Upper lobe of right lung (tissue), 1 donor: Measurements from ENCODE around the gene NNMT. TPM values are rescaled to one million over a fixed set of nuclear protein-coding genes. Genes with fewer than 3 reads are reported as not detected.
A peak's percentile ranks its signal among the peaks of the same experiment; 100 is the strongest.

ENCODE experiments used
- ATAC-seq: fragments of 200-7000 bp; cut with Tn5 transposase; one replicate; pipeline ENCODE4 v1.9.1; 2020; ENCODE audit warnings: mild to moderate bottlenecking, moderate library complexity
- DNase-seq: peaks from one replicate; pipeline ENCODE4 v3.0.0-alpha.2; 2020
- H3K27ac ChIP-seq: fragments of 200-600 bp; one replicate; pipeline ENCODE4 v1.8.0; 2022
- H3K27me3 ChIP-seq: fragments of 200-600 bp; one replicate; pipeline ENCODE4 v1.8.0; 2022; ENCODE audit warnings: mild to moderate bottlenecking
- H3K36me3 ChIP-seq: fragments of 200-600 bp; one replicate; pipeline ENCODE4 v1.8.0; 2022
- H3K4me1 ChIP-seq: fragments of 200-600 bp; one replicate; pipeline ENCODE4 v1.8.0; 2022
- H3K4me3 ChIP-seq: fragments of 200-600 bp; one replicate; pipeline ENCODE4 v1.8.0; 2022; ENCODE audit warnings: mild to moderate bottlenecking
- H3K9me3 ChIP-seq: fragments of 200-600 bp; one replicate; pipeline ENCODE4 v1.8.0; 2022
- intact Hi-C: fragments of 100-400 bp; cut with DNase I; formaldehyde crosslinking; loops from one replicate; pipeline ENCODE4 v1.11.0; 2022
- total RNA-seq: library from RNA; stranded (reverse); fragmentation: NEBNext Ultra II Directional; extraction: Animal tissue kit (Norgen Biotek cat#: 25700); gene quantifications from one replicate; pipeline ENCODE4 v1.2.1, GENCODE V29; 2021
- TF ChIP-seq, protein P1 (sequence below): fragments of 200-600 bp; IDR thresholded peaks from one replicate; pipeline ENCODE4 v1.8.0; 2022; ENCODE audit warnings: antibody characterized with exemption
- donor health status: DM: no; HTN: yes; CAD: no; lungs with severe emphysema.

Gene NNMT
- total RNA-seq, 1 donor from 2014 or later: 349 TPM

DNA sequence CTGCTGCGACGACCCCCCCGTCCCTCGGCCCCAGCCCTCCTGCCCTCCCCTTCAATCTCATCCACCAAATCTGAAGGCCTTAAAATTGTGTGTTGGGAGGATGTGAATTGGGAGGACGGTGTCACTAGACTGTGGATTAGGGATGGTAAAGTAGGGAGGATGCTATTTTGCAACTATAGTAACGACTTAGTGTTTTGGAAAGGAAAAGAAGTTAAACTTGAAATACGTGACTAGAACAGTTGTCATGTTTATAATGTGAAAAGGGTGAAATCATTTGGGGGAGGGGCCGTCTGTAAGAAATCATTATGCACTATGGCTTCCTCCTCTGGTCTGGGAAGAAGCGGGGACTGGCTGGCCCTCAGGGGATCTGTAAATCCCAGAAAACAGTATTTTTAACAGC, 43.4 kb upstream of the NNMT start:
- H3K36me3 ChIP-seq: peaks cover 68% of the 10 kb centered on the region
- no peak for ATAC-seq
- no peaks in the 10 kb centered on the region for H3K27me3 ChIP-seq
- TF ChIP-seq, protein P1, sequence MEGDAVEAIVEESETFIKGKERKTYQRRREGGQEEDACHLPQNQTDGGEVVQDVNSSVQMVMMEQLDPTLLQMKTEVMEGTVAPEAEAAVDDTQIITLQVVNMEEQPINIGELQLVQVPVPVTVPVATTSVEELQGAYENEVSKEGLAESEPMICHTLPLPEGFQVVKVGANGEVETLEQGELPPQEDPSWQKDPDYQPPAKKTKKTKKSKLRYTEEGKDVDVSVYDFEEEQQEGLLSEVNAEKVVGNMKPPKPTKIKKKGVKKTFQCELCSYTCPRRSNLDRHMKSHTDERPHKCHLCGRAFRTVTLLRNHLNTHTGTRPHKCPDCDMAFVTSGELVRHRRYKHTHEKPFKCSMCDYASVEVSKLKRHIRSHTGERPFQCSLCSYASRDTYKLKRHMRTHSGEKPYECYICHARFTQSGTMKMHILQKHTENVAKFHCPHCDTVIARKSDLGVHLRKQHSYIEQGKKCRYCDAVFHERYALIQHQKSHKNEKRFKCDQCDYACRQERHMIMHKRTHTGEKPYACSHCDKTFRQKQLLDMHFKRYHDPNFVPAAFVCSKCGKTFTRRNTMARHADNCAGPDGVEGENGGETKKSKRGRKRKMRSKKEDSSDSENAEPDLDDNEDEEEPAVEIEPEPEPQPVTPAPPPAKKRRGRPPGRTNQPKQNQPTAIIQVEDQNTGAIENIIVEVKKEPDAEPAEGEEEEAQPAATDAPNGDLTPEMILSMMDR: no peak
- intact Hi-C loops: loop anchor here (10.0 kb wide), 2 partner anchors 48 to 188 kb away; no protein-coding TSS in a partner anchor
- no peak overlapping the region for H3K4me3 ChIP-seq
- no peaks in the 10 kb centered on the region for H3K9me3 ChIP-seq
- H3K4me1 ChIP-seq: peaks cover 10% of the 10 kb centered on the region
- no peak overlapping the region for H3K27ac ChIP-seq
- no peak for DNase-seq

DNA sequence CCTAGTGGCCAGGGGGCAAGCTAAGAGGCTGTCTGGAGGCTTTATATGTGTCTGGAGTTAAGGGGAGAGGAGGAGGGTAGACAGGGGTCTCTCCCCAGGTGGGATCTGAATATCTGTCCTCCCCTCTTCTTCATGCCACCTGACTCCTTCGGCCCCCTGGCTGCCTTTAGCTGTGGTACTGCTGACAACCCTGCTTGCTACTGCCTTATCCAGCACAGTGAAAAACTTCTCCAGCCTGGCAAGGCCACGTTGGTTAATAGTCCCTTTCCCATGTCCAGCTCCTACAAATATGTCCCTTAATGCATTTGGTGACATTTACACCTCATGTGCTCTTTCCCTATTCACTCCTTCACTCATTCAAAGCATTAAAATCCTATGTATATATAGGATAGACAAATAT, 42.4 kb upstream of the NNMT start:
- DNase-seq (no peak), ATAC-seq (no peak)
- Histone ChIP-seq H3K4me3 (no peak overlapping the region), H3K27me3 (no peaks in the 10 kb centered on the region), H3K36me3 (peaks cover 58% of the 10 kb centered on the region), H3K9me3 (no peaks in the 10 kb centered on the region), H3K4me1 (peaks cover 14% of the 10 kb centered on the region), H3K27ac (no peak overlapping the region)
- intact Hi-C loops: loop anchor here (10.0 kb wide), 2 partner anchors 49 to 189 kb away; no protein-coding TSS in a partner anchor
- TF ChIP-seq, protein P1: no peak

DNA sequence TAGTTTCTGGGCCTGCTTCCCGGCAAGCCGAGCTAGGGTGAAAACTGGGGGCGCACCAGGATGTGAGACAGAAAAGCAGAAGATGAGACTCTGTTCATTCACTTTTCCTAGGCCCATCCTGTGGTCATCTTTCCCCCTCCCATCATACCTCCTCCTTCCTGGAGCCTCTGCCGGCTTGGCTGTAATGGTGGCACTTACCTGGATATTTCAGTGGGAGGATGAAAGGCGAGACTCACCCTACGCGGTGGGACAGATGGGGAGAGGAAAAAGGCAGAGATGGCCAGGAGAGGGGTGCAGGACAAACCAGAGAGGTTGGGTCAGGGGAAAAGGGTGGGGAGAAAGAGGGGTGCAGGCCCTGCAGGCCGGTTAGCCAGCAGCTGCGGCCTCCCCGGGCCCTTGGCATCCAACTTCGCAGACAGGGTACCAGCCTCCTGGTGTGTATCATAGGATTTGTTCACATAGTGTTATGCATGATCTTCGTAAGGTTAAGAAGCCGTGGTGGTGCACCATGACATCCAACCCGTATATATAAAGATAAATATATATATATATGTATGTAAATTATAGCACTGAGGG, 41.5 kb upstream of the NNMT start:
- Histone ChIP-seq H3K36me3 (peaks cover 54% of the 10 kb centered on the region), H3K27me3 (no peaks in the 10 kb centered on the region), H3K27ac (no peak overlapping the region), H3K4me1 (peaks cover 16% of the 10 kb centered on the region), H3K9me3 (no peaks in the 10 kb centered on the region), H3K4me3 (no peak overlapping the region)
- no peak for DNase-seq
- no peak for ATAC-seq
- intact Hi-C loops: loop anchor here (10.0 kb wide), 2 partner anchors 50 to 190 kb away; no protein-coding TSS in a partner anchor
- TF ChIP-seq, protein P1: no peak

DNA sequence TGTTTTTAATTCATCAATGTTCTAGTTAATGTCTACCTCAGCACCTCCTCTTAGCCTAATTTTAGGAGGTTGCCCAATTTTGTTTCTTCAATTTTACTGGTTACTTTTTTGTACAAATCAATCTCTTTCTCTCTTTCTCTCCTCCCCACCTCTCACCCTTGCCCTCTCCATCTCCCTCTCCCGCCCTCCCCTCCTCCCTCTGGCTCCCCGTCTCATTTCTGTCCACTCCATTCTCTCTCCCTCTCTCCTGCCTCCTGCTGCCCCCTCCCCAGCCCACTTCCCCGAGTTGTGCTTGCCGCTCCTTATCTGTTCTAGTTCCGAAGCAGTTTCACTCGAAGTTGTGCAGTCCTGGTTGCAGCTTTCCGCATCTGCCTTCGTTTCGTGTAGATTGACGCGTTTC, 40.9 kb upstream of the NNMT start:
- no peaks in the 10 kb centered on the region for H3K9me3 ChIP-seq
- DNase-seq (no peak), ATAC-seq (no peak)
- TF ChIP-seq, protein P1: no peak
- no peak overlapping the region for H3K4me3 ChIP-seq
- no peaks in the 10 kb centered on the region for H3K27me3 ChIP-seq
- intact Hi-C loops: loop anchor here (10.0 kb wide), 2 partner anchors 50 to 190 kb away; no protein-coding TSS in a partner anchor
- H3K4me1 ChIP-seq: peaks cover 20% of the 10 kb centered on the region
- peaks cover 49% of the 10 kb centered on the region for H3K36me3 ChIP-seq
- no peak overlapping the region for H3K27ac ChIP-seq

DNA sequence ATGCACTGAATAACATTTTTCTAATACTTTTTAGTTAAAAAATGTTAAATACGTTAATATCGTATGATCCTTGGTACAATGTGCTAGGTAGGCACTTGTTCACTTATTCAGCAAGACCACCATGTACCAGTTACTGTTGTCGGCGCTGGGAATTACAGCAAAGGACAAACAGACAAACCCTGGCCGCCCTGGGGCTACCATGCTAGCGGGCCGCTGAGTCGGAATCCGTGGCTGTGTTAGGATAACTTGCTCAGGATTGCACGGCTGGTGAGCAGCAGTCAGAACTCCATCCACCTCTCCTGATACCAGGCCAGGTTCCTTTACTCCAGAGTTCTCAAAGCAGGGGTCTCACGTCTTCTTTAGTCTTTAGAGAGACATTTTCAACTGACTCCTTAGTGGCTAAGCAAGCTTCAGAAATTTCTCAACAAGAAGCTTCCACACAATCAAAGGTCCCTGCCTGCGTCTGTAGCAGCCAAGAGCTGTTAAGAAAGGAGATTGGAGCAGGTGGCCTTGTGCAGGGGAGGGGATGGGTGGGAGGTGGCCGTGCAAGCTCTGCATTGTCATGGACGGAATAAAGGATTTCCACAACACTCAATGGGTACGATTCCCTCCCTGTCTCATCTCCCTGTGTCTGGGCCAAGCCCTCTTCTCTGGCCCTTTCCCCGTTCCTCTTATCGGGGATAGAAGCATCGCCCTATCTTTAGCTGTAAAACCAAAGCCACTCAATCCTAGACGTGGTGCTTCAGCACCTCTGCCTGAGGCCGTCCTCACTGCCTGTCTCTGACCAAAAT, 39.8 kb upstream of the NNMT start:
- peak overlapping the region; percentile 55 for H3K27ac ChIP-seq
- H3K36me3 ChIP-seq: peaks cover 38% of the 10 kb centered on the region
- ATAC-seq: no peak
- TF ChIP-seq, protein P1: no peak
- H3K27me3 ChIP-seq: no peaks in the 10 kb centered on the region
- no peaks in the 10 kb centered on the region for H3K9me3 ChIP-seq
- H3K4me1 ChIP-seq: peaks cover 27% of the 10 kb centered on the region
- no peak for DNase-seq
- intact Hi-C loops: loop anchor here (10.0 kb wide), 2 partner anchors 52 to 192 kb away; no protein-coding TSS in a partner anchor
- H3K4me3 ChIP-seq: no peak overlapping the region
